GM19043 (cell line): ENCODE results near the gene NEDD8.
A peak's percentile ranks its signal among the peaks of the same experiment; 100 is the strongest.

Source experiments
- ATAC-seq: cut with Tn5 transposase; IDR thresholded peaks from one replicate; pipeline ENCODE4 v1.9.1; 2021; ENCODE audit warnings: low read depth; ENCODE audit not compliant: unreplicated experiment

NEDD8 gene

GRCh38 chr14:24232121-24232644, at the start of gene NEDD8:
TSS of gene NEDD8 (minus strand) at chr14:24232367. CDS start at chr14:24232267, 100 bp downstream.
- peak; percentile 71 for ATAC-seq

- no peak for ATAC-seq
These were observed 49.5 kb upstream of the NEDD8 start for GRCh38 chr14:24281636-24282035.

GRCh38 chr14:24280797-24281460, 48.8 kb upstream of the NEDD8 start:
- no peak for ATAC-seq

- ATAC-seq: no peak
These were observed 47.4 kb upstream of the NEDD8 start for GRCh38 chr14:24279301-24280186.

GRCh38 chr14:24278424-24278823, 46.3 kb upstream of the NEDD8 start:
- no peak for ATAC-seq

- no peak for ATAC-seq
These were observed 45.6 kb upstream of the NEDD8 start for GRCh38 chr14:24277606-24278321.

GRCh38 chr14:24277071-24277470, 44.9 kb upstream of the NEDD8 start:
- no peak for ATAC-seq

- peak; percentile 35 for ATAC-seq
These were observed 42.0 kb upstream of the NEDD8 start for GRCh38 chr14:24274101-24274543.

GRCh38 chr14:24273422-24273998, 41.3 kb upstream of the NEDD8 start:
- no peak for ATAC-seq

- no peak for ATAC-seq
These were observed 40.3 kb upstream of the NEDD8 start for GRCh38 chr14:24272467-24272866.

GRCh38 chr14:24271834-24272263, 39.7 kb upstream of the NEDD8 start:
- ATAC-seq: no peak

GRCh38 chr14:24271134-24271833, 39.1 kb upstream of the NEDD8 start, which contains the start of gene RABGGTA:
TSS of gene RABGGTA (minus strand) at chr14:24271597. CDS start at chr14:24271115, 482 bp downstream.
- ATAC-seq: peak; percentile 86

GRCh38 chr14:24270537-24271133, 38.5 kb upstream of the NEDD8 start:
- ATAC-seq: no peak

GRCh38 chr14:24269910-24270536, 37.9 kb upstream of the NEDD8 start:
- no peak for ATAC-seq

- no peak for ATAC-seq
These were observed 37.2 kb upstream of the NEDD8 start for GRCh38 chr14:24269368-24269767.

- no peak for ATAC-seq
These were observed 36.1 kb upstream of the NEDD8 start for GRCh38 chr14:24268225-24268624.

GRCh38 chr14:24267516-24267915, 35.3 kb upstream of the NEDD8 start:
- ATAC-seq: no peak

- ATAC-seq: no peak
These were observed 34.4 kb upstream of the NEDD8 start for GRCh38 chr14:24266344-24267244.
